Astrocyte (in vitro differentiated cells and primary cell): Measurements from ENCODE around the gene KRT80. TPM values are rescaled to one million over a fixed set of nuclear protein-coding genes. Genes with fewer than 3 reads are reported as not detected.

Source experiments
- DNase-seq: peaks from one replicate; pipeline ENCODE4 v3.0.0-alpha.2; 2010; ENCODE audit warnings: low read depth
- FAIRE-seq: peaks from 2 replicates; lab custom pipeline; 2011; peaks lifted over from hg19 to GRCh38; lab: Jason Lieb, UNC
- H2AFZ ChIP-seq: 2 replicates; pipeline ENCODE4 v1.6.0; 2012; ENCODE audit warnings: low read depth, low read length, inconsistent platforms
- H3K27ac ChIP-seq: 2 replicates; pipeline ENCODE4 v1.5.1; 2011; ENCODE audit warnings: low read depth, low read length, inconsistent platforms
- H3K27me3 ChIP-seq: 2 replicates; pipeline ENCODE4 v1.6.0; 2011; ENCODE audit warnings: low read length, inconsistent platforms; ENCODE audit not compliant: insufficient read depth
- H3K36me3 ChIP-seq: 2 replicates; pipeline ENCODE4 v1.5.1; 2011; ENCODE audit warnings: low read length, inconsistent platforms; ENCODE audit not compliant: insufficient read depth
- H3K4me1 ChIP-seq: 2 replicates; pipeline ENCODE4 v1.5.1; 2011; ENCODE audit warnings: low read length, inconsistent platforms; ENCODE audit not compliant: insufficient read depth
- H3K4me2 ChIP-seq: 2 replicates; pipeline ENCODE4 v1.6.0; 2012; ENCODE audit warnings: low read length, inconsistent platforms
- H3K4me3 ChIP-seq: 2 replicates; pipeline ENCODE4 v1.5.1; 2011; ENCODE audit warnings: low read depth, mild to moderate bottlenecking, low read length, inconsistent platforms; ENCODE audit not compliant: insufficient read depth
- H3K79me2 ChIP-seq: 2 replicates; pipeline ENCODE4 v1.6.0; 2012; ENCODE audit warnings: mild to moderate bottlenecking, low read length, inconsistent platforms; ENCODE audit not compliant: insufficient read depth
- H3K9ac ChIP-seq: 2 replicates; pipeline ENCODE4 v1.6.0; 2012; ENCODE audit warnings: mild to moderate bottlenecking, low read length, inconsistent platforms
- H3K9me3 ChIP-seq: 2 replicates; pipeline ENCODE4 v1.5.1; 2012; ENCODE audit warnings: low read depth, mild to moderate bottlenecking, low read length, inconsistent platforms; ENCODE audit not compliant: insufficient read depth
- H4K20me1 ChIP-seq: 2 replicates; pipeline ENCODE4 v1.6.0; 2012; ENCODE audit warnings: low read length, inconsistent platforms; ENCODE audit not compliant: insufficient read depth
- H3K27ac Mint-ChIP-seq: one replicate; pipeline ENCODE4 v1.8.0; 2021; ENCODE audit warnings: mild to moderate bottlenecking, mixed read lengths; ENCODE audit not compliant: unreplicated experiment
- H3K27me3 Mint-ChIP-seq: one replicate; pipeline ENCODE4 v1.8.0; 2021; ENCODE audit warnings: low read depth, mixed read lengths; ENCODE audit not compliant: unreplicated experiment
- H3K36me3 Mint-ChIP-seq: one replicate; pipeline ENCODE4 v1.8.0; 2021; ENCODE audit warnings: low read depth, mixed read lengths; ENCODE audit not compliant: unreplicated experiment
- H3K4me1 Mint-ChIP-seq: one replicate; pipeline ENCODE4 v1.8.0; 2021; ENCODE audit warnings: low read depth, mixed read lengths; ENCODE audit not compliant: unreplicated experiment
- H3K4me3 Mint-ChIP-seq: one replicate; pipeline ENCODE4 v1.8.0; 2021; ENCODE audit warnings: mild to moderate bottlenecking, moderate library complexity, mixed read lengths; ENCODE audit not compliant: unreplicated experiment
- H3K9me3 Mint-ChIP-seq: one replicate; pipeline ENCODE4 v1.8.0; 2021; ENCODE audit warnings: mild to moderate bottlenecking, mixed read lengths; ENCODE audit not compliant: unreplicated experiment
- EZH2 ChIP-seq: IDR thresholded peaks from 2 replicates; pipeline ENCODE4 v1.6.1; 2012; ENCODE audit warnings: mild to moderate bottlenecking, low read length, inconsistent platforms; ENCODE audit not compliant: insufficient read depth
- total RNA-seq: library from RNA; stranded (reverse); gene quantifications from 2 replicates; pipeline ENCODE4 v1.2.1, GENCODE V29; 2021
- TF ChIP-seq, protein P1 (sequence below): IDR thresholded peaks from 2 replicates; pipeline ENCODE4 v1.5.1; 2011; ENCODE audit warnings: low read depth, mild to moderate bottlenecking, inconsistent platforms, low read length, moderate library complexity; ENCODE audit not compliant: insufficient read depth

Gene KRT80
- total RNA-seq, 1 donor from 2014 or later, result 3.6 TPM

DNA sequence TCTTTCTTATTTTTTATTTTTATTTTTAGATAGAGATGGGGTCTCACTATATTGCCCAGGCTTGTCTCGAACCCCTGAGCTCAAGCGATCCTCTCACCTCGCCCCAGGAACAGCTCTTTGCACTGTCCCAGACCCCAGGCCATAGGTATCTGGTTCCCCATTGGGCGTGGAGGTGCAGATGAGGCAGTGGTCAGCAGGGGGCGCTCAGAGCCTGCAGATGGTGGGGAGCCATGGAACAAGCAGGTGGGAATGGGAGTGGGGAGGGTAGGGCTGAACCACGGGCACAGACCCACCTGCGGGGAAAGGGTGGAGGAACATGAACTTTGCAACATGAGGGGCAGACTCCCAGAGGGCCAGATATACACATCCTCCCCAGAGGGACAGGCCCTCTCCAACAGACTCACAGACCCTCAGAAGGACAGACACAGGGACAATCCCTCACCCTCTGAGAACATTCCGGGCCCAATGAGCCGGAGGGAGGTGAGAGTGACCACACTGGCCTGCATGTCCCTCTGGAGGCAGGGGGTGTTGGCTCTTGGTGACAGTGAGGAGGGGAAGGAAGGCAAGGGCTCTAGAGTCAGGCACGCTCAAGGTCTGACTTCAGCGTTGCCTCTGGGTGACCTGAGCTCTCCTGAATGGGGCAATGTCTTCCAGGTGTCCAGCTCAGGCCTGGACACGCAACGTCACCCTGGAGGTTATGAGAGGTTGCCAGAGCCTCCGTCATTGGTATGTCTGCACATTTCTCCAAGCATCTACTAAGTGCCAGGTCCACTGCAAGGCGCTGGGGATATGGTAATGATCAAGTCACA is 34.9 kb downstream of the KRT80 start:
- no peaks in the 10 kb centered on the region for H4K20me1 ChIP-seq
- H3K36me3 Mint-ChIP-seq, result no peaks in the 10 kb centered on the region
- no peak overlapping the region for H3K27ac Mint-ChIP-seq
- H2AFZ ChIP-seq, result no peak overlapping the region
- DNase-seq (no peak), FAIRE-seq (no peak)
- no peaks in the 10 kb centered on the region for H3K27me3 Mint-ChIP-seq
- no peak overlapping the region for H3K27ac ChIP-seq
- H3K9me3 ChIP-seq, result no peaks in the 10 kb centered on the region
- no peaks in the 10 kb centered on the region for H3K27me3 ChIP-seq
- H3K4me1 ChIP-seq, result peaks cover 13% of the 10 kb centered on the region
- no peaks in the 10 kb centered on the region for H3K79me2 ChIP-seq
- H3K36me3 ChIP-seq, result no peaks in the 10 kb centered on the region
- no peak overlapping the region for H3K4me3 ChIP-seq
- peaks cover 5% of the 10 kb centered on the region for H3K4me1 Mint-ChIP-seq
- H3K9ac ChIP-seq, result no peak overlapping the region
- no peaks in the 10 kb centered on the region for H3K9me3 Mint-ChIP-seq
- no peak overlapping the region for H3K4me3 Mint-ChIP-seq
- no peak overlapping the region for H3K4me2 ChIP-seq
- no peak for TF ChIP-seq EZH2
- TF ChIP-seq, protein P1, sequence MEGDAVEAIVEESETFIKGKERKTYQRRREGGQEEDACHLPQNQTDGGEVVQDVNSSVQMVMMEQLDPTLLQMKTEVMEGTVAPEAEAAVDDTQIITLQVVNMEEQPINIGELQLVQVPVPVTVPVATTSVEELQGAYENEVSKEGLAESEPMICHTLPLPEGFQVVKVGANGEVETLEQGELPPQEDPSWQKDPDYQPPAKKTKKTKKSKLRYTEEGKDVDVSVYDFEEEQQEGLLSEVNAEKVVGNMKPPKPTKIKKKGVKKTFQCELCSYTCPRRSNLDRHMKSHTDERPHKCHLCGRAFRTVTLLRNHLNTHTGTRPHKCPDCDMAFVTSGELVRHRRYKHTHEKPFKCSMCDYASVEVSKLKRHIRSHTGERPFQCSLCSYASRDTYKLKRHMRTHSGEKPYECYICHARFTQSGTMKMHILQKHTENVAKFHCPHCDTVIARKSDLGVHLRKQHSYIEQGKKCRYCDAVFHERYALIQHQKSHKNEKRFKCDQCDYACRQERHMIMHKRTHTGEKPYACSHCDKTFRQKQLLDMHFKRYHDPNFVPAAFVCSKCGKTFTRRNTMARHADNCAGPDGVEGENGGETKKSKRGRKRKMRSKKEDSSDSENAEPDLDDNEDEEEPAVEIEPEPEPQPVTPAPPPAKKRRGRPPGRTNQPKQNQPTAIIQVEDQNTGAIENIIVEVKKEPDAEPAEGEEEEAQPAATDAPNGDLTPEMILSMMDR, result peak; percentile 73

DNA sequence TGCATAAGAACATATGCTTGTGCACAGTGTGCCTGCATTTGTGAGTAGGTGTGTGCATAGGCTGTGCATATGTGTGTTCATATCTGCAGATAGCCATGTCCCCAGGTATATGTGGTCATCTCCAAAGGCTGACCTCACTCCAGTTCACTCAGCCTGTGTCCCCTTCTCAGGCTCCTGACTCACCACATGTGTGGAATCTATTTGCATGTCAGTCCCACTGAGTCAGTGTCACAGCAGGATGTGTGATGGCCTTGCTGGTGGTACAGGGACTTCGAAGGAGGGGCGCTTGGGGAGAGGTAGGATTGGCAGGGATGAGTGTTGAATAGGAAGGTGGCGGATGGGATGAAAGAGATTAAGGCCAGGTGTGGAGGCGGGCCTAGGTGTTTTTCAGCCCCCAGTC is 35.5 kb downstream of the KRT80 start:
- Histone ChIP-seq H3K4me2 (no peak overlapping the region), H3K27me3 (no peaks in the 10 kb centered on the region), H3K4me3 (no peak overlapping the region), H4K20me1 (no peaks in the 10 kb centered on the region), H3K9me3 (no peaks in the 10 kb centered on the region), H3K9ac (no peak overlapping the region), H3K27ac (no peak overlapping the region), H3K79me2 (no peaks in the 10 kb centered on the region), H2AFZ (no peak overlapping the region), H3K36me3 (no peaks in the 10 kb centered on the region), H3K4me1 (peaks cover 18% of the 10 kb centered on the region)
- no peaks in the 10 kb centered on the region for H3K36me3 Mint-ChIP-seq
- no peaks in the 10 kb centered on the region for H3K9me3 Mint-ChIP-seq
- no peak overlapping the region for H3K27ac Mint-ChIP-seq
- H3K27me3 Mint-ChIP-seq, result no peaks in the 10 kb centered on the region
- FAIRE-seq (no peak), DNase-seq (no peak)
- TF ChIP-seq, protein P1, result no peak
- no peak for TF ChIP-seq EZH2
- no peak overlapping the region for H3K4me3 Mint-ChIP-seq
- peaks cover 11% of the 10 kb centered on the region for H3K4me1 Mint-ChIP-seq
